ENCODE data around the gene ACVR1B.

ACVR1B gene

DNA sequence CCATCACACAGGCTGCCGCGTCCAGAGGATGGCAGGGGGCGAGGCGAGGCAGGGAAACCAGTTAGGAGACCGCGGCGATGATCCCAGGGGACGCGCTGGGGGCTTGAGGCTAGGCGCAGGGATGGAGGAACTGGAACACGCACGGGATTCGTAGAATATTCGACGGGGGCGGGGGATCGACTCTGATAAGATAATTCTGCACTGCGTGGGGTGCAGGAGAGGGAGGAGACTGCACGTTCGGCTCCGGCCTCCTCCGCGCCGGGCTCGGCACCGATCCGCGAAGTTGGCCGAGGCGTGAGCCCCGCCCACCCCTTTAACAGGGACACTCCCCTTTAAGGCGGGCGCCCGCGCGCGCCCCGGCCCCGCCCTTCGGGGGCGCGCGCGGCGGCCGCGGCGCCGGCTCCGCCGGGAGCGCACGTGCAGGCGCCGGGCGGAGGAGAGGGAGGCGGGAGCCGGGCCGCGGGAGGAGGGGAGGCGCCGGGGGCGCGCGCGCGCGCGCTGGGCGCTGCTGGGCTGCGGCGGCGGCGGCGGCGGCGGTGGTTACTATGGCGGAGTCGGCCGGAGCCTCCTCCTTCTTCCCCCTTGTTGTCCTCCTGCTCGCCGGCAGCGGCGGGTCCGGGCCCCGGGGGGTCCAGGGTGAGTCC lies at the start of gene ACVR1B:
Gene ACVR1B (plus strand): TSS at position 501 of the 644 bp plus-strand sequence. CDS start 45 bp downstream, at position 546.
- peak; percentile 87 for DNase-seq (ENCODE audit: low read depth)

- DNase-seq (ENCODE audit: low read depth), result no peak
Measured at GRCh38 chr12:51901881-51902280, 49.6 kb upstream of the ACVR1B start.

DNA sequence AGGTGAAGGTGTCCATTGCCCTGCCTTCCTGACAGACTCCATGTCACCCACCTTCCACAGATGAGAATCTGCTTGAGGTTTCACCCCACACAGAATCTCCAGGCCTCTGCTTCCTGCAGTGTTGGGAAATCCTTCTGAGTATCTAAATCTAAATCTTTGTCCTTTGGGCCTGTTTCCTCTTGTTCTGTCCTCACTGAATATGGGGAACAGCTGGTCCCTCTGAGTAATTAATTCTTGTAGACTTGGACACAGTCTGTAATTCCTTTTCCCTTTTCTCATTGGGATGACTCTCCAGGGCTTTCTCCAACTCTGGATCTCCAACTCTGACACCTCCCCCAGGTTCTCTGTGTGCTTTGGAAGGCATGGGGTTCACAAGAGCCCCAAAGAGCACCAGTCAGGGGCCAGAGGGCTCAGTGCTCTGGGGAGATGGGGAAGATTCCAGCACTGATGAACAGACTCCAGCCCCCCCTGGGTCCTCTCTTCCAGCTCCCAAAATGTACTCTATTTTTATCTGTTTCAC lies 46.5 kb upstream of the ACVR1B start:
- no peak for DNase-seq (ENCODE audit: low read depth)

DNA sequence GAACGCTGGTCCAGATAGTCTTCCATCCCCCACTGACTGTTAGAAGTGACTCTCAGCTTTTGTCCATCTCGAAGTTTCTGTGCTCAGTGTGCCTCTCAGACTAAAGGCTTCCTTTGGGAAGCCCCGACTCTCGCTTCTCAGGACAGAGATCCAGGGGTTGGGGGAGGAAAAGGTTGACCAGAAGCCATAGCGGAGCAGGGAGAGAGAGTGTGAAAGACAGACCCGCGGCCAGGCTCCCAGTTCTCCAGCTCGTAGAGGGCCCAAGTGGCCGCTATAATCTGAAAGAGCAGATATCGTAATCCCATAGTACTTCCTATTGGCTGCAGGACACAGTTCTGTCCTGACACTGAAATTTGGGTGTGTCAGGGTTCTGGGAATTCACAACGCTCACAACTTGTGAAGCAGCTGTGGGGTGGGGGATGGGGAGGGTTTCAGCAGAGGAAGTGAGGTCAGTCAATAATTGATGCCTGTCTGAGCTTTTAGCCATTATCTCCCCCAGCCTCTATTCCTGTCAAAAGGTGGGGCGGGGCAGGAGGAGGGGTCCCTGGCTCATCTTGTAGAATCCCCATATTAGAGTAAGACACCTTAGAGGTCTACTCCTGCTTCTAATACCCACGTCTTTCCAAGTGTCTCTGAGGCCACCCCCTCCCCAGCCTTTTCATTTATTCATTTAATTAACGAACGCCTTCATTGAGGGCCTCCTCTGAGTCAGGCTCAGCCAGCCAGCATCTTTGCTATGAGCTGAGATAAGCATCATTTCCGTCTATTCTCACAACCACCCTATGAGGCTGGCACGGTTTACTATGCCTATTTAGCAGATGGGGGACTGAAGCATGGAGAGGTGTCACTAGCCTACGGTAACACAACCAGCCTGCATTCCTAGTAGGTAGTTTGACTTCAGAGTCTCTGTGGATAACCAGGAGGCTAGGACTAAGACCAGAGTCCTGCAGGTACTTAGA lies 45.7 kb upstream of the ACVR1B start:
- DNase-seq (ENCODE audit: low read depth), result no peak

GRCh38 chr12:51906430-51907082 lies 44.9 kb upstream of the ACVR1B start:
- DNase-seq (ENCODE audit: low read depth), result no peak

DNA sequence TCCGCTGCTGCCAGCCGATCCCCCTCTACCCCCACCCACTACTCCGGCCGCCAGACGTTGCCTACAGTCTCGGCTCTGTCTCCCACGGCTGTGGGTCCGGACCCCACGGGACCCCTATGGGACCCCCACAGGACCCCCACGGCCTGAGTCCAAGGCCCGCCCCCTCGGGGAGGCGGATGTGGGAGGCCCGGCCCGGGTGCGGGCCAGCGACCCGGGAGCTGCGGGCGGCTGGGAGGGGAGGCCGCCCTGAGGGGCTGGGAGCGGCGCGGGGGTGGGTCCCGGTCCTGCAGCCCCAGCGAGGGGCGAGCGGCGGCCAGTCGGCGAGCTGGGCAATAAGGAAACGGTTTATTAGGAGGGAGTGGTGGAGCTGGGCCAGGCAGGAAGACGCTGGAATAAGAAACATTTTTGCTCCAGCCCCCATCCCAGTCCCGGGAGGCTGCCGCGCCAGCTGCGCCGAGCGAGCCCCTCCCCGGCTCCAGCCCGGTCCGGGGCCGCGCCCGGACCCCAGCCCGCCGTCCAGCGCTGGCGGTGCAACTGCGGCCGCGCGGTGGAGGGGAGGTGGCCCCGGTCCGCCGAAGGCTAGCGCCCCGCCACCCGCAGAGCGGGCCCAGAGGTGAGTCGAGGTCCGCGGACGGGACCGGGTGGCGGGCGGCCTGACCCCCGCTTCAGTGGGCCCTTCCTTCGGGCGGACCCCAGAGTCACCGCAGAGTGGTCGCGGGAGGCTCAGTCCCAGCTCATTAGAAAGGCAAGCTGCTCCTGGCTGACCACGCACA lies 44.2 kb upstream of the ACVR1B start, which contains the start of gene ACVRL1:
Gene ACVRL1 (plus strand): TSS at position 422 of the 773 bp plus-strand sequence. CDS start 4,971 bp downstream, outside the sequence.
- DNase-seq (ENCODE audit: low read depth), result no peak

- no peak for DNase-seq (ENCODE audit: low read depth)
Measured at GRCh38 chr12:51907856-51908425, 43.6 kb upstream of the ACVR1B start.

GRCh38 chr12:51908876-51909592 lies 42.5 kb upstream of the ACVR1B start:
- DNase-seq (ENCODE audit: low read depth), result no peak

GRCh38 chr12:51910168-51910567 lies 41.3 kb upstream of the ACVR1B start:
- DNase-seq (ENCODE audit: low read depth), result no peak

DNA sequence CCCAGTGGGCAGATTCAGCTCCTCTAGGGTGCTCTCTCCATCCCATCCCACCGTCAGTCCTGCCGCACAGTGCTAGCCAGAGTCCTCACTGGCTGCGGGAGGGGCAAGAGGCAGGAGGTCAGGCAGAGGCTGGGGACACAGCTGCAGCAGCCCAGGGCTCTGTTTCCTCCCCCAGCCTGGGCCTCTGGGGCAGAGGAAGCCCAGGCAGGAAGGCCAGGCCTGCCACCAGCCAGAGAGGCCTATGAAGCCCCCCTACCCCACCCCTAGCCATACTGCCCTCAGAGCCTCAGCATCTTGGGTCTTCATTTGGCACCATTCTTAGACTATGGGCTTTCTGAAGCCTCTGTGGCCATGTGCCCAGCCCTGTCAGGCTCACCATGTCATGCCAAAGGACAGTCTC lies 40.8 kb upstream of the ACVR1B start:
- no peak for DNase-seq (ENCODE audit: low read depth)

DNA sequence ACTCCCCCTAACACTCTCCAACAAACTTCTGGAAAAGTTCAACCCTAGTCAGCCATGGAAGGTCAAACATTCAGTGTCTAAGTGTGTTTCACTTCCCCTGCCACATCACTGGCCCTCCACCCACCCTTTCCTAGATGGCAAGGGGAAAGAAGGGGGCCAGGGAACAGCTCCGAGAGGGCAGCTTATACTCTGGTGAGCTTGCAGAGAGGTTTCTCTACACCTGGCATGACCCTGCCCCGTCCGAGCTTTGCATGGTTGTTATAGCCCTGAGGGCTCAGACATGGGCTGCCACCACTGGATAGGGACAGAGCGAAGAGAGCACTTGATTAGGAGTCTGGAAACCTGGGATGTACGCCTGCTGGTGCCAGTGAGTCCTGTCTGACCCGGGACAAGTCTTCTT lies 40.2 kb upstream of the ACVR1B start:
- no peak for DNase-seq (ENCODE audit: low read depth)

- no peak for DNase-seq (ENCODE audit: low read depth)
Measured at GRCh38 chr12:51911788-51912711, 39.4 kb upstream of the ACVR1B start.

GRCh38 chr12:51913071-51914033 lies 38.1 kb upstream of the ACVR1B start:
- DNase-seq (ENCODE audit: low read depth), result no peak

DNA sequence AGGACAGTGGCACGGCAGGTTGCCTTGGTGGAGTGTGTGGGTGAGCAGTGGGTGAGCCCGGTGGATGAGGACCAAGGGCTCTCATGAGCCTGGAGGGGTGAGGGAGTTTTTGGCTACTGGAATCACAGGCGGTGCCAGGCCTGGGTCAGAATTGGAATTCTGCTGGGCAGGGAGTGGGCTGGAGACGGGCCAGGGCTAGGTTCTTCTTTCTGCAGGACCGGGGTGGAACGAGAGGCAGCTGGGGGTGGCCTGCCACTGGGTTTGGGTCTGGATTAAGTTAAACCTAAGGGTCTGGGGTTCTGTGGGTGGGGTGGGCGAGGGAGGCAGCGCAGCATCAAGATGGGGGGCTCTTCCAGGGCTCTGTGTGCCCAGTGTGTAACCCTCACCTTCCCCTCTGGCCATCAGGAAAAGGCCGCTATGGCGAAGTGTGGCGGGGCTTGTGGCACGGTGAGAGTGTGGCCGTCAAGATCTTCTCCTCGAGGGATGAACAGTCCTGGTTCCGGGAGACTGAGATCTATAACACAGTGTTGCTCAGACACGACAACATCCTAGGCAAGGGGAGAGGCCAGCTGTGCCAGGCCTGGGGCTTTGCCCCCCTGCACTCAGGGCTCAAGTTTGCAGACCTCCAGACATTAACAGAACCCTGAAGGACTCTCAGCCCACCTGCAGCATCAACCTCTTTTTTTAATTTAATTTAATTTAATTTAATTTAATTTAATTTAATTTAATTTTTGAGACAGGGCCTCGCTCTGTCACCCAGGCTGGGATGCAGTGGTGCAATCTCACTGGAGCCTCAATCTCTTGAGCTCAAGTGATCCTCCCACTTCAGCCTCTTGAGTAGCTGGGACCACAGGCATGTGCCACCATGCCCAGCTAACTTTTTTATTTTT lies 37.2 kb upstream of the ACVR1B start:
- no peak for DNase-seq (ENCODE audit: low read depth)

DNA sequence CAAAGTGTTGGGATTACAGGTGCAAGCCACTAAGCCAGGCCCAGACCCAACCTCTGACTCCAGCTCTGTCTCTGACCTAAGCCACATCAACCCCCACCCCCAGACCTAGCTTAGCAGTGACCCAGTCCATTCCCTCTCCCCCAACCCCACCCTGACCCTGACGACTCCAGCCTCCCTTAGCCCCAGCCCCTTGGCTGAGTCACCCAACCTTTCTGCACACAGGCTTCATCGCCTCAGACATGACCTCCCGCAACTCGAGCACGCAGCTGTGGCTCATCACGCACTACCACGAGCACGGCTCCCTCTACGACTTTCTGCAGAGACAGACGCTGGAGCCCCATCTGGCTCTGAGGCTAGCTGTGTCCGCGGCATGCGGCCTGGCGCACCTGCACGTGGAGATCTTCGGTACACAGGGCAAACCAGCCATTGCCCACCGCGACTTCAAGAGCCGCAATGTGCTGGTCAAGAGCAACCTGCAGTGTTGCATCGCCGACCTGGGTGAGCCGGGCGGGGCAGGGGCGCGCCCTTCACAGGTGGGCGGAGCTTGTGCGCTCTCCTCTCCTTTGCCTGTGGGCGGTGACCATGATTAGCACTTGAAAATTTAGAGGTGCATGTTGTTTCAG lies 36.4 kb upstream of the ACVR1B start:
- DNase-seq (ENCODE audit: low read depth), result no peak

DNA sequence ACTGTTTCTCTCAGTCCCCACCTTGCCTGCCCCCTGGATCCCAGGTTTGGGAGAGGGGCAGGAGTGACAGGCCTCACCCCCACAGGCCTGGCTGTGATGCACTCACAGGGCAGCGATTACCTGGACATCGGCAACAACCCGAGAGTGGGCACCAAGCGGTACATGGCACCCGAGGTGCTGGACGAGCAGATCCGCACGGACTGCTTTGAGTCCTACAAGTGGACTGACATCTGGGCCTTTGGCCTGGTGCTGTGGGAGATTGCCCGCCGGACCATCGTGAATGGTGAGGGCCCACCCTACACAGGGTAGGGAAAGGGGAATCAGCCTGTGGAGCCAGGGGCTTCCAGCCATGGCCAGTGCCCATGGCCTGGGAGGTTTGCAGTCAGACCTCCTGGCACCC lies 35.5 kb upstream of the ACVR1B start:
- DNase-seq (ENCODE audit: low read depth), result no peak

All from activated T-cell treated with anti-CD3 and anti-CD28 coated beads for 24 hours (primary cell).